Retinal pigment epithelial cell (primary cell): Measurements from ENCODE around the gene SV2C.

Experiments used
- DNase-seq: peaks from one replicate; pipeline ENCODE4 v3.0.0-alpha.2; 2010; ENCODE audit warnings: low read depth
- H3K4me3 ChIP-seq: 2 replicates; pipeline ENCODE4 v1.5.1; 2011; ENCODE audit warnings: mild to moderate bottlenecking, low read length, control low read depth, moderate library complexity
- CTCF ChIP-seq: conservative IDR thresholded peaks from 2 replicates; pipeline ENCODE4 v1.5.1; 2011; ENCODE audit warnings: low read depth, low read length, control low read depth, inconsistent platforms

Gene SV2C

GRCh38 chr5:76104027-76104426 lies 20.8 kb downstream of the SV2C start:
- TF ChIP-seq CTCF, result no peak
- DNase-seq, result no peak
- H3K4me3 ChIP-seq, result no peak overlapping the region

DNA sequence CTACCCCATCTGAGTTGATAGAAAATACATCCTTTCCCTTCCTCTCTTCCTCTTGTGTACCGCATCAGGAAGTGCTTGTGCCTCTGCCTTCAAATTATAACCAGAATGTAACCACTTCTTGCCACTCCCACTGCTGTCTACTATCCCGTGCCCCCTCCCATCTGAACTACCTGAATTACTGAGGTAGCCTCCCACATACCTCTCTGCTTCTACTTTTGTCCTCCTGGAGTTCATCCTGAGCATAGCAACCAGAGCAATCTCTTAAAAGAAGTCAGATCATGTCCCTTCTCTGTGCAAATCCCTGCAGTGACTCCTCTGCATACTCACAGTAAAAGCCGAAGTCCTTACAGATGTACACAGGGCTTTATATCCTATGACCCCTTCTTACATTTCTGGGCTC lies 23.0 kb downstream of the SV2C start:
- no peak overlapping the region for H3K4me3 ChIP-seq
- TF ChIP-seq CTCF, result no peak
- no peak for DNase-seq

GRCh38 chr5:76111477-76112174 lies 28.4 kb downstream of the SV2C start:
- no peak for TF ChIP-seq CTCF
- H3K4me3 ChIP-seq, result no peak overlapping the region
- DNase-seq, result no peak

- DNase-seq, result no peak
- TF ChIP-seq CTCF, result no peak
- no peak overlapping the region for H3K4me3 ChIP-seq
Observed at GRCh38 chr5:76113103-76113502, 29.9 kb downstream of the SV2C start.

GRCh38 chr5:76114179-76114851 lies 31.1 kb downstream of the SV2C start:
- H3K4me3 ChIP-seq, result no peak overlapping the region
- no peak for DNase-seq
- no peak for TF ChIP-seq CTCF

DNA sequence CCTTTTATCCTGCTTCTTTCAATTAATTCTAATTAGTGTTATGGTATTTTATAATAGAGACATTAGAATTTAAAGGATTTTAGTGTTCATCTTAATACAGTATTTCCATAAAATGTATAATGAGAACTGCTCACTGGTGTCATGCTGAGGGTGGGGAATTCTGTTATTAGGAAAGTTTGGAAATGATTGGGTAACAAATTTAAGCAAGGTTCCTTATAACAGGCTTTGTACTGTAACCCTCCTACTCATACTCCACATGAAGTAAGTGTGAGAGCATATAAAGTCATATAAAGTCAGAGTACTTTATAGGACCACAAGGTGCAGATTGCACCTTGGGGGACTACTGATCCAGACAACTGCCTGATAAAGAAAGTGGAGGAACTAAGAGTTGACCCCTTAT lies 42.2 kb downstream of the SV2C start:
- no peak overlapping the region for H3K4me3 ChIP-seq
- no peak for TF ChIP-seq CTCF
- DNase-seq, result no peak

DNA sequence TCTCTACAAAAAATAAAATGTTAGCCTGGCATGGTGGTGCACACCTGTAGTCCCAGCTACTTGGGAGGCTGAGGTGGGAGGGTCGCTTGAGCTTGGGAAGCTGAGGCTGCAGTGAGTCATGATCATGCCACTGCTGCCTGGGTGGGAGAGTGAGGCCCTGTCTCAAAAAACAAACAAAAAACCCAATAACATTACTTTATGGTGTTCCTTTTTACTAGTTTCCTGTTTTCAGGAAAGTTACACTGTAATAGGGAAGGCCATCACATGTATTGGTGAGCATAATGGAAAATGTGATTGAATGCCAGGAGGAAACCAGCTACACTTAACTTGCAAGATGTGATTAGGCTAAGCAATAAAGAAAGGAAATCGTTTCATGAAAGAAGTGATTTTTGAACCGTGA lies 42.7 kb downstream of the SV2C start:
- DNase-seq, result no peak
- no peak overlapping the region for H3K4me3 ChIP-seq
- no peak for TF ChIP-seq CTCF
